Left renal cortex interstitium (tissue), 4 donors: ENCODE results near the gene PLOD2. TPM values are rescaled to one million over a fixed set of nuclear protein-coding genes. Genes with fewer than 3 reads are reported as not detected.
"Not testable (repeated sequence)": the region's sequence is repeated elsewhere in the genome, so short reads cannot be mapped to it uniquely, and the experiment has no call there.

Source experiments
- DNase-seq, 4 donors: peaks; one replicate each; pipeline ENCODE4 v3.0.0-alpha.2; 2013; ENCODE audit warnings: low read depth in 4 of 4, low spot score in 2 of 4, missing footprints in 1 of 4
- polyA plus RNA-seq, 4 donors: library from polyadenylated mRNA; unstranded; fragments of 120-200 nt; gene quantifications; one replicate each; pipeline ENCODE4 v1.2.1, GENCODE V29; 2013; ENCODE audit not compliant: insufficient read length in 4 of 4

PLOD2 gene
- polyA plus RNA-seq, 4 donors: 123 to 179 (median 152) TPM

DNA sequence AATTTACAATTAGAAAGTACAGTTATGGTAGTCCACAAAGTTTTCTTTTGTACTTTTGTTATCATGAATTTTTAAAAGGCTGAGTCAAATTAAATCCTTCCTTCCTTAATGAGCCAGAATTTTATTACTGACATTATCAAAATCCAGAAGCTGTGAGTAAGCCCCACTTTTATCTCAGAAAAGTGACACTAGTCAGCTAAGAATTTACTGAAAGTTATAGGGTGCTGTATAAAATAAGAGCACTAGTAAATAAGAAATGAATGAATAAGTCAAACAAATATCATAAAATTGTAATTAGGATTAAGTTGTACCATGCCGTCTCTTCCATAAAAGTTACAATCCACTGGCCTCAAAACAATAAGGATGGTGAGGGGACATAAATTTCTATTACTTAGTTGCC lies 15.3 kb downstream of the PLOD2 start:
- no peak for DNase-seq

DNA sequence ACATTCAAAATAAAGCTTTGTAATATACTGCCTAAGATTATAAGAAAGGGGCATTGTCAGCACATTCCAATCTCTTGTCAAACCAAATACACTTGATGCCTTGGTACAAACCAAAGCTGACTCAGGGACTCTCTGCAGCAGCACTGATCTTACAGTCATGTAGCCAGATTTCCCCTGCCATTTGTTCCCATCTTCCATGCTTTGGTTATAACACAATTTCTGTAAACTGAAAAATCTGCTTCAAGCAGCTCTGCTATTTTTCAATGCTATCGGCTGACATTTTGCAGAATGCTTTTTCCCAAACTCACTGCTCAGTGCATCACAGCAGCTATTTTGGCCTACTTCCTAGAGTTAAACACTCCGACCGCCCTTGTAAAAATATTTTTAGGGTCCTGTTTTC lies 18.2 kb downstream of the PLOD2 start:
- DNase-seq: no peak

DNA sequence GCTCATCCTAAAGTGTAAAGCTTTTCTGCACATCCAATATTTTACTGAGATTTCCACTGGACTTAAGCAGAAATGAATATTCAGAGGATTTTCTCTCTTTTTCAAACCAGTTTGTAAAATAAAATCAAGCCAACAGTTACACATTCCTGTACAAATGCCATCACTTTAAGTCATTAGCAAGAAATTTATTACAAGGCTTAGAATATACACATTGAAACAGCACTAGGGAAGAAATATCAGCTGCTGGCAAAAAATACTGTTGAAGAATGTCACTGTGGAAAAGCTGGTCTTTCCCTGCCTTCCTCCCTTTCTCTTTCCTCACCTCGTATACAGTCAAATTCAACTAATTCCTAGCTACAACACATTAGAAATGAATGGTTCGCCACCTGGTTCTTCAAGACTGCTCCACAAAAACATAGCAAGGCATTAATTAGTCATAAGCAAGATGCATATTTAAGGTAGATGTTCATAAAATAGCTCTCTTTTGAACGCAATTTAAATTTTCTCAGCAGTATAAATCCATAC lies 21.3 kb downstream of the PLOD2 start:
- DNase-seq: no peak

DNA sequence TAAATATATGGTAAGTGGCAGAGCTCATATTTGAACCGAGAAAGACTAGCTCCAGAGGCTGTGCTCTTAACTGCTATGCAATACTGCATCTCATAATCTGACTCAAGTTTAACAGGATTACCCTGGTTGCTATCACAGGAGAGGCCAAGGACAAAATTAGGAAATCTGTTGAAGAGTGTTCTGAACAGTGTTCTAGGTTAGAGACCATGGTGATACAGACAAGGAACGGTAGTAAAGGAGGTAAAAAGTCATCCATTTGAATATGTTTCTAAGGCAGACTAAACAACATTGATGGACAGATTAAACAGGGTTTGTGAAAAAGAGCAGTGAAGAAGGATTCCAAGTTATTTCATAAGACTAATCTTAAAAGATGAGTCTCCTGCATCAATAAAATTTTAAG lies 22.1 kb downstream of the PLOD2 start:
- DNase-seq: no peak

DNA sequence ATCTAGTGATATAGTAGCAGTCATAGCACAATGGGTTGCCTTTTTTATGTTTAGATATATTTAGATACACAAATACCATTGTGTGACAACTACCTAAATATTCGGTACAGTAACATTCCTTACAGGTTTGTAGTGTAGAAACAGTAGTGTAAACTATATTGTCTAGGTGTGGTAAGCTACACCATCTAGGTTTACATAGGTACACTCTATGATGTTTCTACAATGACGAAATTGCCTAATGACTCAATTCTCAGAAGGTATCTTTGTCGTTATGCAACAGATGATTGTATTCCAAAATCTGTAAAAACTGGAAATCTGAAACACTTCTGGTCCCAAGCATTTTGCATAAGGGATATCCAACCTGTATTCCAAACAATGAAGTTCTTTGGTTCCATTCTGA lies 24.3 kb downstream of the PLOD2 start:
- no peak for DNase-seq

DNA sequence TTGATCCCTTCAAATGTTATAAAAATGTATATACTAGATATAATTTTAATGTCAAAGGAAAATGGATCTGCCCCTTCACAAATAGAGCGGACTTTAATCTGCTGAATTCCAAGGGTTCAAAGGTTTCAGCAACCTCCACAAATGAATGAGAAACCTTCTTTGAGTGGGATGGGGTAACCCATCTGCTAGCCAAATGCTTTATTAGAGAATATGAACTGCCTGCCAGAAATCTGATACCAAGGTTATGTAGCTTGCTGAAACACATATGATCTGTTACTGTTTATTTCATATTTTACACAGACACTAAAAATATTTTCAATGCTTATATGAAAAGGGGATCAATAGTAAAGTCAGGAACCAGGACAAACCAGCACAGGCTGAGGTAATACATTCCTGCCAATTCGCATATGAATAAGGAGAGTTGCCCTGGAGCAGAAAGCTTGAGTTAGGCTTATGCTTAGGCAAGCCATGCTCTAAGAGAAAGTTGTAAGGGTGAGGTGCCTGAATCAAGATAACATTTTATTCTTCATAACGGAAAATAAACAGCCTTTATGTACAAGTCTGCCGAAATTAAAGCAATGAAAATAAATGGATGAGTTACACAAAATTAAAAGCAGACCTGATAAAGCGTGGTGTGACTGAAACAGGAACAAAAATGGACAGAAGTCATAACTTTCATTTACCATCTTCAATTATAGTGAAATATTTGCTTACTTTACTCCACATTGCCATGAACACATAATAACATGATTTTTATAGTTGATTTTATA lies 26.5 kb downstream of the PLOD2 start:
- DNase-seq: no peak

DNA sequence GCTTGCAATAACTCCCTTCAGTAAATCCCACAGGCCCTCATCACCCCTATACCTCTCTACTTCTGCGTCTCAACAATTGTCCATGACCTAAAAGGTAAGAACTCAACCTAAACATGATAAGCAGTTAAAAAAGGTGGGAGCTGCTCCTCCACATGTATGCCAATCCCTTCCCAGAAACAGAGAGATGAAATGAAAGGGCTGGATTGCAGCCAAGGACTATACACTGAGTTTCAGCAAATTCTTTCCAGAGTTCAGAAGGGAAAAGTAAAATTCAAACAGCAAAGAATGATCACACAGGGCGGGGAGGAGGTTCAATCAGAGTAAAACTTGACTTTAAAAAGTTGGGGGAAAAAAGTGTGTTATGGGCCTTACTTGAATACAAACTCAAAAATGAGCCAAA lies 27.5 kb downstream of the PLOD2 start:
- no peak for DNase-seq

DNA sequence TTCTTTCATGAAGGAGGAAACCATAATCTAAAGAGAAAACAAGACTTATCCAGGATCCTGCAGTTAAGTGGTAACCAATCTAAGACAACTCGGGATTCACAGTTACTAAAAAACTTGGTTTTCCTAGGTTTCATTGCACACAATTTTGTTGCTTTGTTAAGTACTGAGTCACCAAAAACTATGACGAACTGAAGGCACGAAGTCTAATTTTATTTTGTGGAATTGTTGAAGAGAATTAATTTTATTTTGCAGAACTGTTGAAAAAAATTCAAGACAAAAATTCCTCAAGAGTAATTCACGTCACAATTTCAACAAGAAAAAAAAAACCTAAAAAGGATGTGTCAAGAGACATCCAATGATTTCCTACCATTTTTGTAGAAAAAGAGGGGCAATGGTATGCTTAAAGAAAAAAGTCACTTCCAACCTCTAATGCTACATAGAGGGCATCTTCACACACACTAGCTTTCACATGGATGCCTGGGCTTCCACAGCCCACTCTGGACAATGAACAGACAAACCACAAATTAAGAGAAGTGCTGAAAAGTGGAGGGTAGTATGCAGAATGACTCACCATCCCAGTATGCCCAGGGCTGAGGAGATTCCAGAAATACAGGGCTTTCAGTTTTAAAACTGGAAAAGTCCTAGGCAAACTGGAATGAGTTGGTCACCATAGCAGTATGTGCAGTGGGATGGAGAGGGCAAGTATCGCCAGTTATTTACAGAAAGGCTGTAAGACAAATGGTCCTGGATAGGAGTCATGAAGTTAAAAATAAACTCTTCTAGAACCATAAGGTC lies 29.2 kb downstream of the PLOD2 start:
- DNase-seq: no peak

DNA sequence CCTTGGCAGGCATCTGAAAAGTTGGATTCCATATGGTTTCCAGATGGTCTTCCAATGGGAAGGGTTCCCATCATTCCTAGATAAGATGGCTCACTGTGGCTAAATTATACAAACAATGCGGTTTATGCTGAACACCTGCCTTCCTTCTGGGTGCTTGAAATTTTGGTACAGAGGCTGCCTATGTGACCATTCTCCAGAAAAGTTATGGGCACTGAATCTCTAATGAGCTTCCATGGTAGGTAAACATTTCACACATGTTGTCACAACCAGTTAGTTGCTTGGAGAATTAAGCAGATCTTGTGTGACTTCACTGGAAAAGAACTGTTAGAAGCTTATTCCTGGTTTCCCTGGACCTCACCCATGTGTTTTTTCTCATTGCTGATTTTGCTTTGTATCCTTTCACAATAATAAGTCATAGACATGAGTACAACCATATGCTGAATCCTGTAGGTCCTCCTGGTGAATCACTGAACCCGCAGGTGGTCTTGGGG lies 30.1 kb downstream of the PLOD2 start:
- DNase-seq: no peak

DNA sequence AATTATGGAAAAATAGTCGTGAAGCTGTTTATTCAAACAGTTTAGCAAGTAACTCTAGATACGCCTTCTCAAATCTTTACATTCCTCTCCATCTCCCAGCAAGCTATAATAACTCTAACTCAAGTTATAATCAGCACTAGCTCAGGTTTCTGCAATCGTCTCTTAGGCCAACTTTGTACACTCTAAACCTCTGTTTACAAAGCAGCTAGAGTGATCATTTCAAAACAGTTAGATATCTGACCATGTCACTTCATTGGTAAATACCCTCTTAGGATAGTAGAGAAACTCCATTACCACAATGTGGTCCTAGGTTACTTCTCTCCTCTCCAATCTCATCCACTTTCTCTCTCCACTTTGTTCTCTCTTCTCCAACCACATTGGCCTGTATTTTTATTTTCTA lies 31.2 kb downstream of the PLOD2 start:
- DNase-seq: no peak

DNA sequence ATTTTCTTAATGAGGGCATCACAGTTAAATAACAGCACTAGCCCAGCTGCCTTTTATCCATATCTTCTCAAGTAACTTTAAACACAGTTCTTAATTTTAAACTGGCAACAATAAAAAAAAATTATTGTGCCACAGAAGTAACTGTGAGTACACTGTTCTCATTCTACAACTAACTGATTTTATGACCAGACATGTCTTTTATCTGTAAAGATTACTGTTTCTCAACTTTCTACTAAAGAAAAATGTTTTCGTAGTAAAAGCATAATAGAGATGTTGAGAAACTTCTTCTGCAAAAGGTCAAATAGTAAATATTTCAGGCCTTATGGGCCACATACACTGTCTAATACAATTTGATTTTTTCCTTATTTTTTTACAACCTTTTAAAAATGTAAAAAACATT lies 32.0 kb downstream of the PLOD2 start:
- no peak for DNase-seq

DNA sequence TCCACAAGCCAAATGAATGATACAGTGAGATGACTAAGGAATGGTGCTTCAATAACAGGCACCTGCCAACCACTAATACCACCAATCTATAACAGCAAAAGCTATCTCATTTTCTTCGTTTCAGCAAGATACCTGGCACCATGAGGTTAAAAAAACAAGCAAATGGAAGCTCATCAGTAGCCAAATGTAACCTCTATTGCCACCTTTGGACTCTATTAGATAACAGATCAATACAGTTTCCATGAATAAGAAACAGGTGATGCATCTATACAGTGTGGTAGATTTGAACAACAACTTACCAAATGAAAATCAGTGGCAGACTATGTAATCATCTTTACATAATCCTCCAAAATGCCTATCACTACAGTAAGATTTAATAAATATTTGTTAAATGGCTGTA lies 32.8 kb downstream of the PLOD2 start:
- DNase-seq: no peak

DNA sequence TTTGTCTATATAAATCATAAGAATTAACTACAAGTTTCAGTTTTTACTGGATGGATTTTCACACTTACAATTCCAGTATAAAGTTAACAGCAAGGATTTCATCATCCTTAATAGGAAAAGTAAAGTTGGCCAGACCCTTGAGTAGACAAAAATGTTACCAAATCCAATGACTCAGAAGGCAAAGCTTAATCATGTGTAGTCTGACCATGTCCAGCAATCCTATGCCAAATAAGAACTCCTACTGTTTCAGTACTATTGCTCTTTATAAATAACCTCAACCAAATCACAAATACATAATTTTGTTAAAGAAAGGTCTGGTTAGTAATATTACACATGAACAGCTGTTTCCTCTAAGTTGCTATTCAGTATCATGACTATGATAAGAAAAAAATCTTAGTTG lies 35.0 kb downstream of the PLOD2 start:
- DNase-seq: no peak

DNA sequence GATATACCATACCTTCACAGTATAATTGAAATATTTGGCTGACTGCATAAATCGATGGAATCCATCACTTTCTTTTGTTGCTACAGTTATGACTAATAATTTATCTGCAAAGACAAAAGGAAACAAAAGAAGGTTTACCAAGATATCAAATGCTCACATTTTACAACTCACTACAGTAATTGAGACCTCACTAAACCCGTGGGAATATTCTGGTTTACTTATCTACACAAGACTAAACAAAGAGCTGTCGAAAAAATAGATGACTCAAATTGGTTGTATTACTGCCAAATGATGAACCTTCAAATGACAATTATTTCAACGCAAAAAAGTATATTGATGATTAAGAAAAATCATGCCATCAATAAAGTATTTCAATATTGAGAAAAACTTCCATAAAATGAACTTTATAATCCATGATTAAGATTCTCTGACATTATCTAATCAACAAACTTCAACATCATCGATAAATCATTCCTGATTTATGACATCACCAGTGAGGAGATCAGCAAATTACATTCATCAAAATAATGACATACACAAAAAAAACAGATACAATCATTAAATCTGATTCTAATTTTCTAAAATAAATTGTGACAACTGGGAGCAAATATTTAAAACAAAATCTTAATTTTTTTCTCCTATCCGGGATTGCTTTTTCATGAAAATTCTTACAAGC lies 36.7 kb downstream of the PLOD2 start:
- no peak for DNase-seq

DNA sequence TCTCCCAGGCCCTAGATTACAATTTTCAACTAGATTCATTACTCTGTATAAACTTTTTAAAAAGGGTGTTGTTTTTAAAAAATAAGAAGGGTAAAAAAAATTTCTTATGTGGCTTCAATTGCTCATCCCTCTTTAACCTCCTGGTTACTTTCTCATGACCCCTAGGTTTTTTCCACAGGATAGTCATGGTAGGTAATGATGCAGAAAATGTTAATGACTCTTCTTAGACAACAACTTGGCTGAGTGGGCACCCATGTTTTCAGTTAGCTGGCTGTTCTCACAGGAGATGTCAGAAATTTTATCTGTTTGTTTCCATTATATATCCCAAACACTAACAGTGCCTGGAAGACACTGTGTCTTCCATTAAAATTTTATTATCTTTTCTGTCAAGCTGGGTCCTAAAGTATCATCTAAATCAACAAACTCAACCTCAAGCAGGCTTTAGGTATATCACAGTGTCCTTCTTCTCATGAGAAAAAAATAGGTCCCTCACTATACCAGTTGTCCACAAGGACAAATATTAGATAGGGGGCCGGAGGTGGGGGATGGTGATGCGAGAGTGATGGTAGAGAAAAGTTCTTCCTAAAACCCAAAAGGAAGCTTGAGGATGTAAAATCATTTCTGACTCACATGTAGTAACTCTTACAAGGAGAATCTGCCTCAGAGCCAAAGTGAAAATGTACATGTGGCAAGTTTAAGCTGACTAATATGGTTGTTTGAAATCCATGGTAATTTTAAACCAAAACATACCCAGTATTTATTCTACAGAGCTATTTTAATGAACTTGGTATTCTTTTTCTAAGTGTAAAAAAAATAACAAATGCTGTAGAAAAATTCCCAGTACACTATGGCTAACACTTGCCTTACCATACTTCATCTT lies 43.3 kb downstream of the PLOD2 start:
- DNase-seq: peak in 2 of 4 donors; percentile 24 to 46

DNA sequence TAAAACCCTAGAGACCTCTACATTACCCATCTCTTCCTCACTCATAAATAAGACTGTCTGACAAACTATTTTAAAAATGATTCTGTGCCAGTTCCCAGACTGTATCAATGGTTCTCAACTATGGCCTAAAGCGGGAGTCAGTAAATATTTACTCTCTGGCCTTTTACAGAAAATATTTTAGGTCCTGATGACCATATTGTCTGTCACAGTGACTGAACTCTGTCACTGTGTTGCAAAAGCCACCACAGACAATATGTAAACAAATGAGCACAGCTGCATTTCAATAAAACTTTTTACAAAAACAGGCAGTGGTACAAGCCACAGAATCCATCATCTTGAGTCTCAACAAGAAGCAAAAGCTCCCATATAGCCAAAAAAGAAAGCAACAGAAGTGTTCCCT lies 45.4 kb downstream of the PLOD2 start:
- no peak for DNase-seq

DNA sequence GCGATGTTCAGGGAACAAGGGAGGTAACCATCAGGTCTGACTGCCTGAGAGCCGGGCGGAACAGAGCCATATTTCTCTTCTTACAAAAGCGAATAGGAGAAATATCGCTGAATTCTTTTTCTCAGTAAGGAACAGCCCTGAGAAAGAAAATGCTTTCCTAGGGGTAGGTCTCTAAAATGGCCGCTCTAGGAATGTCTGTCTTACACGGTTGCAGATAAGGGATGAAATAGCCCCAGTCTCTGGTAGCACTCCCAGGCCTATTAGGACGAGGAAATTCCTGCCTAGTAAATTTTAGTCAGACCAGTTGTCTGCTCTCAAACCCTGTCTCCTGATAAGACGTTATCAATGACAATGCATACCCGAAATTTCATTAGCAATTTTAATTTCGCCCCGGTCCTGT lies 47.2 kb downstream of the PLOD2 start:
- not testable (repeated sequence) for DNase-seq

DNA sequence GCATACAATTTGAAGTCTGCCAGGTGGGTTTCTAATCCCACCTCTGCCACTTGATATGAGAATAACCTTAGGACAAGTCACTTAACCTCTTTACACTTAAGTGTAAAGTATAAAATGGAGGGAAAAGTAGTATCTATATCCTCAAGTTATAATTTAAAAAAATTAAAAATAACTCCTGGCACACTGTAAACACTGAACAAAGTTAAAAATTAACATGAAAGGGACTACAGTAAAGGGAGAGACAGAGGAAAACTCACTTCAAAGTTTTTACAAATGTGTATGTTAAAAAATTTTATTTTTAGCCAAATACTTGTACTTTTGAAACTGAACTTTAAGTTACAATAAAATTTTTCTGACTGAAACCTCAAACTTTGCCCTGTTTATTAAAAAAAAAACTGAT lies 49.6 kb downstream of the PLOD2 start:
- DNase-seq: no peak

DNA sequence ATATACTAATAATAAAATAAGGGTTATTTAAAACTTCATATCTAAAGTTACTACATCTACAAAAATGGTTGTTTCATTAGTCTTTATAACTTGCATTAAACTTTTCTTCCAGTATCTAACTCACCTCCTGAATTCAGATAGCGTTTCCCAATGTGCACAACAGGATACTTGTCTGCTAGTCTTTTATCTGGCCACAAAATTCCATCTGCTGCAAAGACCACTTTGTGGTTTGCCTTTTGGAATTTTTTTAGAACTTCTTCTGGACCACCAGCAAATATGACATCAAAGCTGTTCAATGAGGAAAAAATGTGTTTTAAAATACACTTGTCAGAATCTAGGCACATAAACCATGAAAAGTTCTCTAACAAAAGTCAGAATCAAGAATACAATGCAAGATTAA lies 50.8 kb downstream of the PLOD2 start:
- no peak for DNase-seq

DNA sequence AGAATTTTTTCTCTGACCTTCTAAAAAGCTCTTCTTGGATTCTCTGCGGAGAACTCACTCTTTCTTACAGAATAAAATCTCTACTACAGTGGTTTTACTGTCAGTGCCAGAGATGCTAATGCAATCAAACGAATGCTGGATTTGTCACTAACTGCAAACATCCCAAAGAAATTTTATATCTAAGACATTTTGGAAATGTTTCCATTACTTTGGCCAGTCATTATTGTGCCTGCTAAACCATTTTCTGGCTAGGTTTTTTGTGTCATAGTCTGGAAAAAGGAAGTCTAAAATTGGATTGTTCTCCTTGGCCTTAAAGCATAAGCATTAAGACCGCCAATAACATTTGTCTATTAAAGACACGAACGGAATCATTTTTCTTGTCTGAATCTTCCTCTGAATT lies 54.0 kb downstream of the PLOD2 start:
- DNase-seq: no peak
